ENCODE measurements around the gene FRS3. TPM values are rescaled to one million over a fixed set of nuclear protein-coding genes. Genes with fewer than 3 reads are reported as not detected.

The FRS3 gene
- total and polyA plus RNA-seq, 2 of the 13 experiments (the other 11 are each of a cell fraction or from before 2014, with no cell fraction given): 3.0 to 7.4 TPM

DNA sequence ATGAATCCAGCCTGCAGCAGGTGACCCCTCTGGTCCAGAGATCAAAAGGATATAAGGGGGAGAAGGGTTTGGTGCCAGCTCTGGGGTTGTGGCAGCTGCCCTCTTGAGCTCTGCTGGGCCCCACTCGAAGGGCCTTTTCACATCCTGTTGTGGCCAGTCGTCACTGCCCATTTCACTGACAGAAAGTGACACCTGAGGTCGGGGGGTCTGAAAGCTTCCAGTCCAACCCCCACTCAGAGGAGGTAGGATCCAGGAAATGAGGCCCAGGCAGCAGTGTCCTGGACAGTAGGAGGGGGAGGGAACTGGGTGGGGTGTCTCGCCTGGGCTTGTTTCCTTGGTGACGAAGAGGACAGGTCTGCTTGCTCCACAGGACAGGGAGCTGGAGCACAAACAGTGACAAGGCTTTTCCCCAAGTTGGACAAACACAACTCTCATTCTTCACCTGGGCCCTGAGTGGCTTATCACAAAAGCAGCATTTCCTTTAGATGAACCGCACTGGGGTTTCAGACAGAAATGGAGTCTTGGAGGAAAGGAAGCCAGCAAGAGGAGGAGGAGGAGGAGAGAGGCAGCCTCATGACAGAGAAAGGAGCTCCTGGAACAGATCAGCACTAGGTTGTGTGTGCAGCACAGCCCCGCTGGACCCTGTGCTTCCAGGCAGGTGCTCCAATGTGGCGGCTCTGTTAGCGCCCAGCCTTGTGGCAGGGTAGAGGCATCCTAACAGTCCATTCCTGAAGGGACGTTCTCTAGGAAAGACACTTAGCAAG lies 11.0 kb downstream of the FRS3 start (continued):
- no peak for TF ChIP-seq HNF1A (IDR thresholded peaks at IDR 0.05; ENCODE audit: low read depth)
- peak; percentile 39; the same call in 1 of the 2 replicates for TF ChIP-seq HNF1A (CRISPR knock-in tag; IDR thresholded peaks at IDR 0.05; ENCODE audit: borderline replicate concordance)
- TF ChIP-seq TARDBP (CRISPR knock-in tag; IDR thresholded peaks at IDR 0.05): peak; percentile 81
- no peak for TF ChIP-seq ATF7 (IDR thresholded peaks at IDR 0.05)
- no peak for TF ChIP-seq ATF7 (CRISPR knock-in tag; IDR thresholded peaks at IDR 0.05)
- peak; percentile 79 for TF ChIP-seq ZFX (CRISPR knock-in tag; IDR thresholded peaks at IDR 0.05; ENCODE audit: low read depth)
- peak; percentile 35; the same call in 1 of the 2 replicates for TF ChIP-seq BORCS8-MEF2B (CRISPR knock-in tag; IDR thresholded peaks at IDR 0.05)
- no peak for TF ChIP-seq CHCHD3 (CRISPR knock-in tag; IDR thresholded peaks at IDR 0.05)
- no peak for TF ChIP-seq CREB1 (IDR thresholded peaks at IDR 0.05)
- no peak for TF ChIP-seq CREB1 (CRISPR knock-in tag; IDR thresholded peaks at IDR 0.05)
- no peak for TF ChIP-seq MATR3 (CRISPR knock-in tag; IDR thresholded peaks at IDR 0.05)
- TF ChIP-seq ZNF777 (CRISPR knock-in tag; IDR thresholded peaks at IDR 0.05): no peak
- TF ChIP-seq IRF2 (CRISPR knock-in tag; IDR thresholded peaks at IDR 0.05): peak; percentile 18; the same call in 1 of the 2 replicates
- peak; percentile 60; the same call in 1 of the 2 replicates for TF ChIP-seq ZNF788 (CRISPR knock-in tag; IDR thresholded peaks at IDR 0.05; ENCODE audit: borderline replicate concordance)
- TF ChIP-seq, protein P1, sequence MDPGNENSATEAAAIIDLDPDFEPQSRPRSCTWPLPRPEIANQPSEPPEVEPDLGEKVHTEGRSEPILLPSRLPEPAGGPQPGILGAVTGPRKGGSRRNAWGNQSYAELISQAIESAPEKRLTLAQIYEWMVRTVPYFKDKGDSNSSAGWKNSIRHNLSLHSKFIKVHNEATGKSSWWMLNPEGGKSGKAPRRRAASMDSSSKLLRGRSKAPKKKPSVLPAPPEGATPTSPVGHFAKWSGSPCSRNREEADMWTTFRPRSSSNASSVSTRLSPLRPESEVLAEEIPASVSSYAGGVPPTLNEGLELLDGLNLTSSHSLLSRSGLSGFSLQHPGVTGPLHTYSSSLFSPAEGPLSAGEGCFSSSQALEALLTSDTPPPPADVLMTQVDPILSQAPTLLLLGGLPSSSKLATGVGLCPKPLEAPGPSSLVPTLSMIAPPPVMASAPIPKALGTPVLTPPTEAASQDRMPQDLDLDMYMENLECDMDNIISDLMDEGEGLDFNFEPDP (CRISPR knock-in tag; conservative IDR thresholded peaks at IDR 0.05): no peak
- peak; percentile 51; the same call in 1 of the 2 replicates for TF ChIP-seq TRAFD1 (CRISPR knock-in tag; IDR thresholded peaks at IDR 0.05; ENCODE audit: borderline replicate concordance)
- TF ChIP-seq ZNF414 (CRISPR knock-in tag; IDR thresholded peaks at IDR 0.05): no peak
- 0 out of 2 replicates have a peak, but pooled peaks have one; percentile 42 for TF ChIP-seq ARID2 (CRISPR knock-in tag; IDR thresholded peaks at IDR 0.05; ENCODE audit: borderline replicate concordance)
- no peak for TF ChIP-seq KMT2A (CRISPR knock-in tag; IDR thresholded peaks at IDR 0.05)
- TF ChIP-seq XRCC5 (optimal IDR thresholded peaks at IDR 0.05; ENCODE audit: low read length): peak; percentile 66
- no peak for TF ChIP-seq ZNF441 (CRISPR knock-in tag; IDR thresholded peaks at IDR 0.05; ENCODE audit: borderline replicate concordance)
- TF ChIP-seq GFI1 (CRISPR knock-in tag; IDR thresholded peaks at IDR 0.05; ENCODE audit: borderline replicate concordance): 0 out of 2 replicates have a peak, but pooled peaks have one; percentile 50
- 0 out of 2 replicates have a peak, but pooled peaks have one; percentile 26 for TF ChIP-seq RBFOX2 (IDR thresholded peaks at IDR 0.05; ENCODE audit: low read depth, low read length)
